AG09309 (cell line): ENCODE measurements around the gene BAHCC1.
A peak's percentile ranks its signal among the peaks of the same experiment; 100 is the strongest.

Experiments used
- DNase-seq: peaks from one replicate; pipeline ENCODE4 v3.0.0-alpha.2; 2010; ENCODE audit warnings: low read depth
- H3K4me3 ChIP-seq: 2 replicates; pipeline ENCODE4 v1.5.1; 2011; ENCODE audit warnings: mild to moderate bottlenecking, low read depth, low read length, moderate library complexity; ENCODE audit not compliant: control insufficient read depth
- TF ChIP-seq, protein P1 (sequence below): IDR thresholded peaks from 2 replicates; pipeline ENCODE4 v1.5.1; 2011; ENCODE audit warnings: mild to moderate bottlenecking, low read depth, low read length, inconsistent platforms; ENCODE audit not compliant: insufficient read depth, control insufficient read depth; ENCODE audit errors: missing control alignments

Gene BAHCC1

DNA sequence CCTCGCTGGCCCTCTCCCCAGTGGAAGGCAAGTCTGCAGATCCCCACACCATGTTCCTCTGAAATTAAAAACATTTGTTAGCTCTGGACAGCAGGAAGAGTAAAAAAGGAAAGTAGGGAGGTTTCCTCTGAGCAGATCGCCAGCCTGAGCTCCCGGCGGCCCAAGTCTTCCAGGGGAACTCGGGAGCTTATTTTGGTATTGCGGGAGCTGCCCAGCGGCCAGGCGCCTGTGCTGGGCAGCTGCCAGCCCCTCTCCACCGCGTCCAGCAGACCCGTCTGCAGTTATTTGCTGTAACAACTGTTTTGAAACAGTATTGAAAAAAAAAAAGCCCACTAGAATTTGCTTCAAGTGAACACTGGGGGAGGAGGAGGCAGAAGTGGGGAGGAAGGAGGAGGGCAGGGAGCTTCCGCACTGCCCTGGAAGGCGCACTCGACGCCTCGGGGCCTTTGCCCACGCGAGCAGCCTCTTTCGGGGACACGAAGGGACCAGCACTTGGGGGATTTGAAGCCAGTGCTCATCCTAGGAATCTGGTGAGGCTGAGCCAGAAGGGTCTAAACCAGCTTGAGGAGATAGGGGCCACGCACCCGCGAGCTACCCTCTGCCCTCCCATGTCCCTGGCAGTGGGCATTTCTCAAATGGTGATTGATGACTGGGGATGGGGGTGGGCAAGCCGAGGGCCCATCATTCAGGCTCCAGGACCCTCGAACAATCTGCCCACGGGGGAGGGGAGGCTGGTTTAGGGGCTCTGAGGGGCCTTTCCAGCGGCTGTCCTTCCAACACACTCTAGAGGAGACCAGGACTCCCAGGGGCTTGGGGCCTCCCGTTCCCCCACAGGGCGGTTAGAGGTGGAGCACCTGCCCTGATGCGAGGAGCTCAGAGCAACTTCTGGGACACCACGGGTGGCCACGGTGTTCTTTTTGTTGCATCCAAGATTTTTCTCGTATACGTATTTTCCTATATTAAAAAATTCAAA, 3.0 kb upstream of the BAHCC1 start:
- H3K4me3 ChIP-seq: peak overlapping the region; percentile 49
- DNase-seq: no peak
- TF ChIP-seq, protein P1, sequence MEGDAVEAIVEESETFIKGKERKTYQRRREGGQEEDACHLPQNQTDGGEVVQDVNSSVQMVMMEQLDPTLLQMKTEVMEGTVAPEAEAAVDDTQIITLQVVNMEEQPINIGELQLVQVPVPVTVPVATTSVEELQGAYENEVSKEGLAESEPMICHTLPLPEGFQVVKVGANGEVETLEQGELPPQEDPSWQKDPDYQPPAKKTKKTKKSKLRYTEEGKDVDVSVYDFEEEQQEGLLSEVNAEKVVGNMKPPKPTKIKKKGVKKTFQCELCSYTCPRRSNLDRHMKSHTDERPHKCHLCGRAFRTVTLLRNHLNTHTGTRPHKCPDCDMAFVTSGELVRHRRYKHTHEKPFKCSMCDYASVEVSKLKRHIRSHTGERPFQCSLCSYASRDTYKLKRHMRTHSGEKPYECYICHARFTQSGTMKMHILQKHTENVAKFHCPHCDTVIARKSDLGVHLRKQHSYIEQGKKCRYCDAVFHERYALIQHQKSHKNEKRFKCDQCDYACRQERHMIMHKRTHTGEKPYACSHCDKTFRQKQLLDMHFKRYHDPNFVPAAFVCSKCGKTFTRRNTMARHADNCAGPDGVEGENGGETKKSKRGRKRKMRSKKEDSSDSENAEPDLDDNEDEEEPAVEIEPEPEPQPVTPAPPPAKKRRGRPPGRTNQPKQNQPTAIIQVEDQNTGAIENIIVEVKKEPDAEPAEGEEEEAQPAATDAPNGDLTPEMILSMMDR: no peak

DNA sequence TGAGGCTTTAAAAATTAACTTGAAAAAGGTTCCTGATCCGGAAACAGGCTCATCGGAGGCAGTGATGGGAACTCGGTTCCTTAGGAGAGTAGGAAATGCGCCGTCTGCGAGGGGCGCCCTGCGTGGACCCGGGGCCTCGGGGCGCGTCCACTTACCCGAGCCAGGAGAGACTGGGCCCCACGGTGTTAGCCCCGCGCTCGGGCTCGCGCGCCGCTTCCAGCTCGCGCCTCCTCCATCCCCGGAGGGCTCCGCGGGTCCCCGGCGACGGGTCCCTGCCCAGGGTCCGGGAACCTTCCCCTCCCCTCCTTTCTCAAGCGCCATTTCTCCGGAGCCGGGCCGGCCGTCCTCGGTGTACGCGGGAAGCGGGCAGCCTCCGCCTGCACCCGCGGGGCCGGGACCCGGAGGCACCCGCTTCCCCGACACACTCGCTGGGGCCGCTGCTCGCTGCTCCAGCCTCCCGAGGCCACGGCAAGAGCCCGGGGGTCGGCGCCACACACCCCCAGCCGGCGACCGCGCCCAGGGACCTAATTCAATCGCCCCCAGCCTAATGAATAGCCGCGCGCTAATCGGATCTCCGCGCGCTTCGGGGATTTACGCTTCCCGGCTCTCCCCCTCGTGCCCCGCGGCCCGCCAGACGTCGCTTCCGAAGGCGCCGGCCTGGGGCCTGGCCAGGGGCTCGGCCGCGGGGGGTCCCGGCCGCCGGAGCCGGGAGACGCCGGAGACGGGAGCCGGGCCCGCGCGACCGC, 2.2 kb upstream of the BAHCC1 start:
- H3K4me3 ChIP-seq: peak overlapping the region; percentile 49
- TF ChIP-seq, protein P1: no peak
- DNase-seq: no peak

DNA sequence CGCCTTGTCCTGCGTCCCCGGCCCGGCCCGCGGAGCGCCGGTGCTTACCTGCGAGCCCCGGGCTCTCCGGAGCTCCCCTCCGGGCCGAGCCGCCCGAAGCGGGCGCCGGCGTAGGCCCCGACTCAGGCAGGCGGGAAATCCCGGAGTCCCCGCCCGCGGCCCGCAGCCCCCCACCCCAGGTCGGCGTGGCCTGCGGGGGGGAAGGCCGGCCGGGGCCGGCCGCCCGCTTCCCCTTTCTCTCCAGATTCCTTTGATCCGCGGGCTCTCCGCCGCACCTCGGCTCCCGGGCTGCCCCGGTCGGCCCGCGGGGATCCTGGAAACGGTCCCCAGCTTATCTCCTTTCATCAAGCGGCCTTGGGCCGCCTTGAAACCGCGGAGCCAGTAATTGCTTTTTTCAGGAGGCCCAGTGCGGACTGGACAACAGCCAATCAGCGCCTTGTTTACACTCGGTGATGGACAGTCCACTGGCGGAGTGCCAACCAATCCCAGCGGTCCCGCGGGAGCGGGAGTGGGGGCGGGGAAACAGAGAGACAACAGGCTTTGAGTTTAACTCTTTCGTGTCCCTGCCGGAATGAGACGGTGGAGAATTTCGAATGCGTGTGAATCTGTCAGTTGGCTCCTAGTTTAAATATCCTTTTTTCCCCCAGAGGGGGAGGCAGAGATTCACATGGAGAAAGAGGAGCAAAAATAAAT, 1.4 kb upstream of the BAHCC1 start:
- peak overlapping the region; percentile 49 for H3K4me3 ChIP-seq
- TF ChIP-seq, protein P1: no peak
- DNase-seq: peak; percentile 97

DNA sequence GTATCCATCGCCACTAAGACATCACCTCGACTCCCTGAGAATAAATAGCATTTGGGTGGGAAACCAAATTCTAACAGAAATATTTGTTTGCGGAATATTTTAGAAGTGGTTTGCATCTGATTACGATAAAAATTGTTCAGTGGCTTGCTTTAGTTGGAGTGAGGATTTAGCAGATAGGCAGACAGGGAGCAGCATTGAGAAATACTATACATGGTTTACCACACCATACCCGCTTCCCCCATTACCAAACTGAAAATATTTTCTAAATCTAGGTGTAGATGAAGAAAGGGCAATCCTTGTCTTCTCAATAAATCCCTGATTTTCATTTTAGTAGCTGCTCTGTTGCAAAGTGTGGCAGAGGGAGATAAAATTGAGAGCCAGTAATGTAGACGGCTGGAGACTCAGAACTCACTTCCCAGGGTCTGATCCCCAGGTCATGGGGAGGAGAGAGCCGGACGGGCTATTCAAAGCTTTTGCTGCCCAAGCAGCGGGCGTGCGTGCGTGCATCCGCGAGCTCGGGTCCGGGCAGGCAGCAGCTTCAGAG, 808 bp upstream of the BAHCC1 start:
- H3K4me3 ChIP-seq: peak overlapping the region; percentile 29
- TF ChIP-seq, protein P1: peak; percentile 24
- no peak for DNase-seq

DNA sequence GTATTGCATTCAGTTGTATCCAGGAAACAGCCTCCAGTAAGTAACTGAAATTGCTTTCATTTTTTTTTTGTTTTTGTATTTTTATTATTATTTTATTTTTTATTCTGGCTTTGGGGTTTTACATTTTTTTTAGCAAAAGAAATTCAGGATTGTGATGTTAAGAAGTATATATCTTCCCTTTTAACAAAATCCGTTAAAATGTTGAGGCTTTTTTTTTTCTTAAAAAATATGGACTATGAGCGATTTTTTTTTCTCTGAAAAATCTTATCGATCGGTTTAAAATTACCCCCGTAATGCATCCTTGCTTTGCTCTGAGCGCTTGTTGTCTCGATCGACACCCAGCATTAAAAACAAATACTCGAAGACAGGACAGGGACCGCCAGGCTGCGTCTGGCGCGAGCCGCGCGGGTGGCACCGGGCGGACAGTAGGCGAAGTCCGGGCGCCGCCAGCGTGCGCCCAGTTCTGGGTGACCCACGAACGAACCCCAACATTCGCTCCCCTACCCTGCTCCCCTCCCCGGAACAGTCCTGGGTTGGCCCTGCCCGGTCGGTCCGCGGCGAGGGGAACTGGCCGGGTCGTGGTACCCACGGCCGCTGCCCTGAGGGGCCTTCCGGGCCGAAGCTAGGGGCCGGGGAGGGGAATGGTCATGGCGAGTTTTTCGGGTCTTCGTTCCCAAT, 482 bp downstream of the BAHCC1 start:
- peak overlapping the region; percentile 55 for H3K4me3 ChIP-seq
- DNase-seq: no peak
- TF ChIP-seq, protein P1: no peak
